HEK293T (cell line): ENCODE measurements around the gene RET.

Experiments
- ELF4 ChIP-seq: fragments of 450-650 bp; IDR thresholded peaks from 2 replicates; pipeline ENCODE4 v1.6.1; 2017; ENCODE audit warnings: antibody characterized with exemption
- FOXK2 ChIP-seq: fragments of 450-650 bp; IDR thresholded peaks from 2 replicates; pipeline ENCODE4 v1.6.1; 2016; ENCODE audit warnings: mild to moderate bottlenecking
- SP1 ChIP-seq: fragments of 450-650 bp; IDR thresholded peaks from 2 replicates; pipeline ENCODE4 v1.6.1; 2017

GRCh38 chr10:43037942-43038782 lies 38.7 kb upstream of the RET start:
- TF ChIP-seq SP1 (no peak), ELF4 (no peak), FOXK2 (no peak)
